Activated T-helper 1 cell treated with anti-CD3 and anti-CD28 coated beads, Interleukin-12 subunit alpha, Interleukin-12 subunit beta, Interleukin-2, Interleukin-4 antibody, amounts not matched to agents 30 ng/mL and 10 ng/mL and 1 ng/mL, durations not matched to agents 14 hours and 24 hours and 36 hours (primary cell): ENCODE results near the gene EPHB2. TPM values are rescaled to one million over a fixed set of nuclear protein-coding genes. Genes with fewer than 3 reads are reported as not detected.

Experiments
- DNase-seq: peaks from one replicate; pipeline ENCODE4 v3.0.0; 2021; ENCODE audit warnings: low spot score
- H3K27ac Mint-ChIP-seq: one replicate; pipeline ENCODE4 v1.8.0; 2021; ENCODE audit warnings: mild to moderate bottlenecking, mixed read lengths
- H3K27me3 Mint-ChIP-seq: one replicate; pipeline ENCODE4 v1.8.0; 2022; ENCODE audit warnings: mild to moderate bottlenecking, moderate library complexity, mixed read lengths; ENCODE audit not compliant: insufficient read depth
- H3K36me3 Mint-ChIP-seq: one replicate; pipeline ENCODE4 v1.8.0; 2021; ENCODE audit warnings: low read depth, mixed read lengths
- H3K4me1 Mint-ChIP-seq: one replicate; pipeline ENCODE4 v1.8.0; 2021; ENCODE audit warnings: low read depth, mixed read lengths
- H3K4me3 Mint-ChIP-seq: one replicate; pipeline ENCODE4 v1.8.0; 2021; ENCODE audit warnings: mild to moderate bottlenecking, moderate library complexity, mixed read lengths
- H3K9me3 Mint-ChIP-seq: one replicate; pipeline ENCODE4 v1.8.0; 2021; ENCODE audit warnings: mixed read lengths
- intact Hi-C: fragments of 100-400 bp; cut with micrococcal nuclease; formaldehyde crosslinking; loops from one replicate; pipeline ENCODE4 v1.15.1; 2024
- total RNA-seq: library from RNA; stranded (reverse); gene quantifications from 2 replicates; pipeline ENCODE4 v1.2.3, GENCODE V29; 2022

Gene EPHB2
- total RNA-seq, 1 donor from 2014 or later = not detected

GRCh38 chr1:22738069-22738435 lies 27.4 kb downstream of the EPHB2 start:
- Mint-ChIP-seq H3K4me3 (no peak overlapping the region), H3K27me3 (peaks cover 4% of the 10 kb centered on the region), H3K4me1 (no peaks in the 10 kb centered on the region), H3K9me3 (no peaks in the 10 kb centered on the region), H3K27ac (no peak overlapping the region), H3K36me3 (no peaks in the 10 kb centered on the region)
- intact Hi-C loops = no loop called here
- DNase-seq = no peak

- intact Hi-C loops = no loop called here
- H3K36me3 Mint-ChIP-seq = no peaks in the 10 kb centered on the region
- no peak overlapping the region for H3K27ac Mint-ChIP-seq
- peaks cover 4% of the 10 kb centered on the region for H3K27me3 Mint-ChIP-seq
- no peak for DNase-seq
- H3K4me1 Mint-ChIP-seq = no peaks in the 10 kb centered on the region
- no peaks in the 10 kb centered on the region for H3K9me3 Mint-ChIP-seq
- no peak overlapping the region for H3K4me3 Mint-ChIP-seq
These were observed 27.9 kb downstream of the EPHB2 start for GRCh38 chr1:22738522-22738921.

- H3K27me3 Mint-ChIP-seq = peaks cover 8% of the 10 kb centered on the region
- no peak overlapping the region for H3K4me3 Mint-ChIP-seq
- DNase-seq = no peak
- H3K36me3 Mint-ChIP-seq = no peaks in the 10 kb centered on the region
- H3K9me3 Mint-ChIP-seq = no peaks in the 10 kb centered on the region
- H3K4me1 Mint-ChIP-seq = no peaks in the 10 kb centered on the region
- no peak overlapping the region for H3K27ac Mint-ChIP-seq
- intact Hi-C loops = no loop called here
These were observed 29.2 kb downstream of the EPHB2 start for GRCh38 chr1:22739648-22740385.

GRCh38 chr1:22741118-22741517 lies 30.5 kb downstream of the EPHB2 start:
- no peaks in the 10 kb centered on the region for H3K9me3 Mint-ChIP-seq
- H3K27ac Mint-ChIP-seq = no peak overlapping the region
- intact Hi-C loops = no loop called here
- no peak overlapping the region for H3K4me3 Mint-ChIP-seq
- no peaks in the 10 kb centered on the region for H3K36me3 Mint-ChIP-seq
- peaks cover 8% of the 10 kb centered on the region for H3K27me3 Mint-ChIP-seq
- H3K4me1 Mint-ChIP-seq = no peaks in the 10 kb centered on the region
- DNase-seq = no peak

GRCh38 chr1:22745669-22746585 lies 35.3 kb downstream of the EPHB2 start:
- Mint-ChIP-seq H3K27ac (no peak overlapping the region), H3K36me3 (no peaks in the 10 kb centered on the region), H3K27me3 (peaks cover 5% of the 10 kb centered on the region), H3K4me3 (no peak overlapping the region), H3K9me3 (no peaks in the 10 kb centered on the region), H3K4me1 (peaks cover 8% of the 10 kb centered on the region)
- no peak for DNase-seq
- intact Hi-C loops = no loop called here

- H3K4me3 Mint-ChIP-seq = no peak overlapping the region
- intact Hi-C loops = no loop called here
- H3K27ac Mint-ChIP-seq = no peak overlapping the region
- H3K4me1 Mint-ChIP-seq = peaks cover 8% of the 10 kb centered on the region
- H3K9me3 Mint-ChIP-seq = no peaks in the 10 kb centered on the region
- no peaks in the 10 kb centered on the region for H3K36me3 Mint-ChIP-seq
- DNase-seq = no peak
- H3K27me3 Mint-ChIP-seq = peaks cover 5% of the 10 kb centered on the region
These were observed 36.5 kb downstream of the EPHB2 start for GRCh38 chr1:22747021-22747734.

GRCh38 chr1:22747735-22748073 lies 37.1 kb downstream of the EPHB2 start:
- Mint-ChIP-seq H3K27ac (no peak overlapping the region), H3K9me3 (no peaks in the 10 kb centered on the region), H3K4me3 (no peak overlapping the region), H3K27me3 (peaks cover 5% of the 10 kb centered on the region), H3K36me3 (no peaks in the 10 kb centered on the region), H3K4me1 (peaks cover 8% of the 10 kb centered on the region)
- intact Hi-C loops = no loop called here
- no peak for DNase-seq

GRCh38 chr1:22749503-22749902 lies 38.9 kb downstream of the EPHB2 start:
- intact Hi-C loops = no loop called here
- no peak for DNase-seq
- Mint-ChIP-seq H3K9me3 (no peaks in the 10 kb centered on the region), H3K4me1 (peaks cover 8% of the 10 kb centered on the region), H3K36me3 (no peaks in the 10 kb centered on the region), H3K27ac (no peak overlapping the region), H3K4me3 (no peak overlapping the region), H3K27me3 (peaks cover 3% of the 10 kb centered on the region)

- no peak overlapping the region for H3K4me3 Mint-ChIP-seq
- intact Hi-C loops = no loop called here
- peaks cover 8% of the 10 kb centered on the region for H3K4me1 Mint-ChIP-seq
- H3K9me3 Mint-ChIP-seq = no peaks in the 10 kb centered on the region
- peaks cover 2% of the 10 kb centered on the region for H3K27me3 Mint-ChIP-seq
- H3K27ac Mint-ChIP-seq = peak overlapping the region; percentile 47
- DNase-seq = no peak
- H3K36me3 Mint-ChIP-seq = no peaks in the 10 kb centered on the region
These were observed 39.5 kb downstream of the EPHB2 start for GRCh38 chr1:22749919-22750684.

GRCh38 chr1:22750685-22751051 lies 40.0 kb downstream of the EPHB2 start:
- no peak for DNase-seq
- H3K27ac Mint-ChIP-seq = no peak overlapping the region
- H3K9me3 Mint-ChIP-seq = no peaks in the 10 kb centered on the region
- H3K36me3 Mint-ChIP-seq = no peaks in the 10 kb centered on the region
- H3K4me3 Mint-ChIP-seq = no peak overlapping the region
- peaks cover 8% of the 10 kb centered on the region for H3K4me1 Mint-ChIP-seq
- H3K27me3 Mint-ChIP-seq = peaks cover 2% of the 10 kb centered on the region
- intact Hi-C loops = no loop called here

GRCh38 chr1:22751124-22751531 lies 40.5 kb downstream of the EPHB2 start:
- peaks cover 8% of the 10 kb centered on the region for H3K4me1 Mint-ChIP-seq
- H3K36me3 Mint-ChIP-seq = no peaks in the 10 kb centered on the region
- H3K27me3 Mint-ChIP-seq = peaks cover 2% of the 10 kb centered on the region
- H3K9me3 Mint-ChIP-seq = no peaks in the 10 kb centered on the region
- no peak for DNase-seq
- H3K27ac Mint-ChIP-seq = no peak overlapping the region
- no peak overlapping the region for H3K4me3 Mint-ChIP-seq
- intact Hi-C loops = no loop called here

GRCh38 chr1:22752339-22752738 lies 41.7 kb downstream of the EPHB2 start:
- intact Hi-C loops = no loop called here
- Mint-ChIP-seq H3K36me3 (no peaks in the 10 kb centered on the region), H3K27ac (no peak overlapping the region), H3K4me3 (no peak overlapping the region), H3K27me3 (peaks cover 2% of the 10 kb centered on the region), H3K4me1 (peaks cover 8% of the 10 kb centered on the region), H3K9me3 (no peaks in the 10 kb centered on the region)
- DNase-seq = no peak
